ENCODE data around the gene SNPH.

The SNPH gene

DNA sequence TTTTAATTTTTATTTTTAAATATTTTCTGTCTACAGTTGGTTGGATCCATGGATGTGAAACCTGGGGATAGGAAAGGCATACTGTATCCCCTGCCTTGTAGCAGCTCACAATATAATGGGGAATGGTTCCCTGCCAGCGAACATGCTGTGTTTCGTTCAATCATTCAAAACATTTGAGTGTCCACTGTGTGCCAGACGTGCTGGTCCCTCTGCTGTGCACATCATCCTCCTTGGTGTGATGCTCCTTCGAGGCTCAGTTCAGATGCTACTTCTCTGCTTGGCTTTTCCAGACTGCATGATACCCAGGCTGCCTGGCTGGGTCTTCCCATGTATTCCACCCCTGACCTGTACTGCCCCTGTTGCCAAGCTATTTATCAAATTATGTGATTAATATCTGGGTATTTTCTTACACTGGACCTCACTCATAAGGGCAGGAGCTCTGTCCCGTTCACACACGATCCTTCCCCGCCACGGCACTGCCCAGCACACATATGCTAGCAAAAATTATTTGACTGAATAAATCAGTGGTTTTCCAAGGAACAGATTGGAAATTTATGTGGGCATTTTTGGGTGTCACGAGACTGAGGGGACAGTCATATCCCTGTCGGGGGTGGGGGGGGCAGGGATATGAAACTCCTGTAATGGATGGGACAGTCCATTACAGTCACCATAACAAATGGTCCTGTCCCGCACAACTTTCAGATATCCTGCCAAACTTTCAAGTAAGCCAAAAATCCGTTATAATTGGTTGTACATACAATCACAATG lies 57.9 kb downstream of the SNPH start:
- DNase-seq (ENCODE audit: low read depth) = no peak

- DNase-seq (ENCODE audit: low read depth) = no peak
These were observed 58.6 kb downstream of the SNPH start for GRCh38 chr20:1324598-1325172.

GRCh38 chr20:1325173-1326030 lies 59.3 kb downstream of the SNPH start:
- peak; percentile 83 for DNase-seq (ENCODE audit: low read depth)

GRCh38 chr20:1326031-1326930 lies 60.2 kb downstream of the SNPH start:
- no peak for DNase-seq (ENCODE audit: low read depth)

DNA sequence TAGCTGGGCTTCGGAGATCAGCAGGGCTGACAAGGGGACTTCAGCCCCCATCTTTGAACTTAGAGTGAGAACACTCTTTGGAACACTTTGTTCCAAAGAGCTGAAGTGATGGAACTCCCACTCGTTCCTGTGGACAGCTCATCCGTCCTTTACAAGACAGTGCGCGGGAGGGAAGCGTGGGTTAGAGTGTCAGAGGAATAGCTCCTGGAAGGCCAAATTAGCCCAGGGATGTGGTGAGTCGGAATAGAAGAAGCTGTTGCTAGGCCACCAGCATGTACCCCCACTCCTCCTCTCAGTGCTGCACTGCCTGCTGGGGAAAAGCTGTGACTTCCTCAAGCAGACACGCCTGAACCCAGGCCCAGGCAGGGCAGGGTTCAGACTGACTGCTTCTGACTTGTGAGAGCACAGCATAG lies 61.2 kb downstream of the SNPH start:
- peak; percentile 49 for DNase-seq (ENCODE audit: low read depth)

GRCh38 chr20:1327827-1328679 lies 62.0 kb downstream of the SNPH start:
- no peak for DNase-seq (ENCODE audit: low read depth)

GRCh38 chr20:1328680-1329330 lies 62.7 kb downstream of the SNPH start, which contains the start of gene SDCBP2:
TSS of gene SDCBP2 (minus strand) at chr20:1329139. CDS start at chr20:1320416, 8,723 bp downstream.
- DNase-seq (ENCODE audit: low read depth) = no peak

GRCh38 chr20:1330075-1330830 lies 64.2 kb downstream of the SNPH start:
- DNase-seq (ENCODE audit: low read depth) = no peak

DNA sequence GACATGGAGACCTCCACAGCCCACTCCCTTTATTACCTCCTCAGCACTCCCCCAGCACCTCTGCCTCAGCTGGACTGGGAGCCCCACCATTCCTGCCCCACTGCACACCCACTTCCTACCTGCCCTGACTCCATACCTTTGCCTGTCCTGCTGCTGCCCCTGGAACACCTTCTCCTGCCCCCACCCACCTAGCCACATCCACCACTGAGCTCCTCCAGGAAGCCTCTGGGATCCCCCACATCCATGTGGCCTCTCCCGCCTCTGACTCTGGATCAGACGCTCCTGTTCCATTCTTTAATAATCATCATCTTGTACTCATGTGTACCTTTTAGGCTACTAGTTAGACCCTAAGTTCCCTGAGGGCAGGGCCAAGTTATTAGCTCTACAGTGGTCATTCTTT lies 65.0 kb downstream of the SNPH start:
- no peak for DNase-seq (ENCODE audit: low read depth)

- DNase-seq (ENCODE audit: low read depth) = no peak
These were observed 65.8 kb downstream of the SNPH start for GRCh38 chr20:1331801-1332453.

GRCh38 chr20:1332749-1333300 lies 66.7 kb downstream of the SNPH start:
- no peak for DNase-seq (ENCODE audit: low read depth)

DNA sequence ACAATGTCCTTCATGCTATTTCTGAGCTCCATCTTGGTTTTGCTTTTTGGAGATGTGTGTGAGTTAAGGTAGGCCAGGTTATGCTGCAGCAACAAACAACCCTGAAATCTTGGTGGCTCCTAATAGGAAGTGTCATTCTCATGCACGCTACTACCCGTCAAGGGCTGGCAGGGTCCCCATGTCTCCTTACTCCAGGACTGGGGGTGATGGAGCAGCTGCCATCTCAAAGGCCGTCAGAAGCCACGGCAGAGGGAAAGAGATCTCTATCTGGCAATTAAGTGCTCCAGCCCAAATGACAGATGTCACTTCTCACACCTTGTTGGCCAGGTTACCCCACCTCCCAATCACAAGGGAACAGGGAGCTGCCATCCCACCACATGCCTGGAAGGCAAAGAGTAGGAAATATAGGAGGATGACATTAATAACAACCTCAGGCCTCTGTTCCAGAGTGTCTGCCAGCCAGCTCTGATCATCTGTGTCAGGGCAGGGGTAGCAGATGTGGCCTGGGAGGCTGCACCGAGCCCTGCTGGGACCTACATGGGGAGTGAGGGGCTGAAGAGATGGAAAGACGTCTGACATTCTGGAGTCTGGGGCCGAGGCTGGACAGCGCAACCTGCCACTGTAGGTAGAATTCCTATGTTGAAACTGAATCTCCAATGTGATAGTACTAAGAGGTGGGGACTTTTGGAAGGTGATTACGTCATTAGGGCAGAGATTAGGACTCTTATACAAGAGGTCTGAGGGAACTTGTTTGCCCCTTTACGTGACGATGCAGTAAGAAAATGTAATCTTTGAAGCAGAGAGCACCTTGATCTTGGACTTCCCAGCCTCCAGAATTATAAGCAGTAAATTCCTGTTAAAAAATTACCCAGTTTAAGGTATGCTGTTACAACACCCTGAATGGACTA lies 67.6 kb downstream of the SNPH start:
- DNase-seq (ENCODE audit: low read depth) = no peak

GRCh38 chr20:1334370-1334731 lies 68.3 kb downstream of the SNPH start:
- no peak for DNase-seq (ENCODE audit: low read depth)

- no peak for DNase-seq (ENCODE audit: low read depth)
These were observed 68.7 kb downstream of the SNPH start for GRCh38 chr20:1334761-1335160.

- no peak for DNase-seq (ENCODE audit: low read depth)
These were observed 70.0 kb downstream of the SNPH start for GRCh38 chr20:1335961-1336698.

DNA sequence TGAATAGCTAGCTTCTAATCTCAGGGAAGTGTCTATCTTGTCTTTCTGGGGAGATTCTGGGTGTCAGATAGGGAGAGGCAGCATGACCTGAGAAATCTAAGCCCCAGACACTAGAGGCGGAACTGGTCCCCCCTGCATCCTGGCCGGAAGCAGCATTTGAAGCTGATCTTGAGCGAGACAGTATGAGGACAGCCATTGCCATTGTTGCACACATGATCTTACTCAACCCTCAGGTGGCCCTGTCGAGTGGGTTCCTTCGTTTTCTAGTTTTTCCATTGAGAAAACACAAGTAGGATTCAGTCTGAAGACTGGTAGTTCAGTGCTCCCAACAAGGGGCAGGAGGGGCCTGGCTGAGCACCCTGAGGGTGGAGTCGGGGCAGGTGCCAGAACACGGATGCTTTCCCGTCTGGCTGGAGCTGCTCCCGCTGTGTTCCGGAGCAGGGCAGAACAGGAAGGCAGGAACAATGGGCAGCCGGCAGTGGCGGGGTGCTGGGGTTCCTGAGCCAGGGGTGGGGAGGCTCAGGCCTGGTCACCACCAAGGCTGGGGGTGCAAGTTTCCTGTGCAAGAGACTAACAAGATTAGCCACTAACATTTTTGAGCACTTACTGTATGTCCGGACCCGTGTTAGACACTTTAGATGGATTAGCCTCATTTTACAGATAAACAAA lies 70.7 kb downstream of the SNPH start:
- DNase-seq (ENCODE audit: low read depth) = no peak
